HT1080 (cell line): ENCODE data around the gene SSH2. TPM values are rescaled to one million over a fixed set of nuclear protein-coding genes. Genes with fewer than 3 reads are reported as not detected.

Experiments
- DNase-seq: peaks from one replicate; pipeline ENCODE4 v3.0.0-alpha.2; 2015; ENCODE audit warnings: low read depth
- total RNA-seq: library from RNA; depleted of rRNA; stranded (reverse); fragments of >200 nt; shearing (Covaris generic); gene quantifications from 2 replicates; pipeline ENCODE4 v1.2.3, GENCODE V29; 2014

SSH2 gene
- total RNA-seq, 1 experiment from 2014 or later, result 15.8 TPM

GRCh38 chr17:29840884-29841283 is 89.1 kb downstream of the SSH2 start:
- peak; percentile 72 for DNase-seq

GRCh38 chr17:29839656-29840055 is 90.4 kb downstream of the SSH2 start:
- DNase-seq, result no peak

GRCh38 chr17:29838961-29839360 is 91.1 kb downstream of the SSH2 start:
- no peak for DNase-seq

GRCh38 chr17:29837531-29837930 is 92.5 kb downstream of the SSH2 start:
- DNase-seq, result no peak

- no peak for DNase-seq
Observed at GRCh38 chr17:29836643-29837042, 93.4 kb downstream of the SSH2 start.

- no peak for DNase-seq
Observed at GRCh38 chr17:29835435-29836351, 94.3 kb downstream of the SSH2 start.

- DNase-seq, result no peak
Observed at GRCh38 chr17:29833801-29834200, 96.2 kb downstream of the SSH2 start.

- no peak for DNase-seq
Observed at GRCh38 chr17:29828676-29829284, 101.2 kb downstream of the SSH2 start.

GRCh38 chr17:29827179-29827578 is 102.8 kb downstream of the SSH2 start:
- no peak for DNase-seq

- no peak for DNase-seq
Observed at GRCh38 chr17:29826114-29826692, 103.8 kb downstream of the SSH2 start.

- no peak for DNase-seq
Observed at GRCh38 chr17:29825604-29826003, 104.4 kb downstream of the SSH2 start.

GRCh38 chr17:29821897-29822296 is 108.1 kb downstream of the SSH2 start:
- DNase-seq, result no peak

- no peak for DNase-seq
Observed at GRCh38 chr17:29820425-29820824, 109.6 kb downstream of the SSH2 start.

GRCh38 chr17:29807520-29808361 is 122.3 kb downstream of the SSH2 start:
- DNase-seq, result peak; percentile 60

GRCh38 chr17:29802246-29802645 is 127.8 kb downstream of the SSH2 start:
- DNase-seq, result no peak

- DNase-seq, result no peak
Observed at GRCh38 chr17:29800457-29800856, 129.6 kb downstream of the SSH2 start.

- no peak for DNase-seq
Observed at GRCh38 chr17:29796652-29797051, 133.4 kb downstream of the SSH2 start.

- no peak for DNase-seq
Observed at GRCh38 chr17:29793501-29793900, 136.5 kb downstream of the SSH2 start.

GRCh38 chr17:29791336-29792080 is 138.5 kb downstream of the SSH2 start:
- no peak for DNase-seq
